GM18861 (cell line): ENCODE measurements around the gene MALRD1.
"Not testable (repeated sequence)": the region's sequence is repeated elsewhere in the genome, so short reads cannot be mapped to it uniquely, and the experiment has no call there.

Source experiments
- ATAC-seq: cut with Tn5 transposase; IDR thresholded peaks from one replicate; pipeline ENCODE4 v1.9.1; 2021; ENCODE audit not compliant: unreplicated experiment

Gene MALRD1

DNA sequence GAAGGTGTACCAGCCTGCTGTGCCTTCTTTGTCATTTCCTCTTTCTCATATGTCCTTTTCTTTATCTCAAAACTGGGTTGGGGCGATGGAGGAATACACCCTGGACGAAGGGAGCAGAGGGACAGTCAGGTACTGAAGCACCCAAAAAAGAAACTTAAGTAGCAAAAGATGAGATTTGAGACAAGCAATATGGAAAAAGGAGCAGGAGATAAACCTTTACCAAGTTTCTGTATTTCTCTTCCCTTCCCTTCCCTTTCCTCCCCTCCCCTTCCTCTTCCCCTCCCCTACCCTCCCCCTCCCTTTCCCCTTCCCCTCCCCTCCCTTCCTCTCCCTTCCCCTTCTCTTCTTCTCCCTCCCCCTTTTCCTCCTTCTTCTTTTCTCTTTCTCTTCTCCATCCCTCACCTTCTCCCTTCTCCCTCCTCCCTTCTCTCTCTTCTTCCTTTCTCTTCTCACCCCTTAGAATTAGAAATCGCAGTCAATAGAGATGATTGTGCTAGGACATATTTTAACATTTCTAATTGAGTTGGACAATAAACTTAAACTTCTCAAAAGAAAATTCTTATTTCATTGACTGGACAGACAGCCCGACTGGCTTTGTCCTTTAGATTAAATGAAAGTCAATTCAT is 652.9 kb downstream of the MALRD1 start:
- ATAC-seq: no peak

DNA sequence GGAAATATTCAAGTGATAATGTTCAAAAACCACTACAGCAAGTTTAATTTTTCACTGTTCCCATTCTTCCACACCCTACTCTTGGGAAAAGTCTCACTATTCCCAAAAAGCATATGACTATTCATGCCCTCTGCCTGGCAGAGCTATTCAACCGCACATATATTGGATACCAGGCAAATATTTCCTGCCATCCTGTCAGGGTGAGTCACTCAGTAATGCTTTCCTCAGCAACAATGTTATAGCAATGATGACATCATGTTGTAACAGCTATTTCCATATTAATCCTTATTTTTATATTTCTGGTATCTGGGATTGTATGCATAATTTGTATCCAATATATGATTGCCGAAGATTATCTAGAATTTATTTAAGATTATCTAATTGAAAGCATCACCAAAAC is 653.6 kb downstream of the MALRD1 start:
- ATAC-seq: no peak

DNA sequence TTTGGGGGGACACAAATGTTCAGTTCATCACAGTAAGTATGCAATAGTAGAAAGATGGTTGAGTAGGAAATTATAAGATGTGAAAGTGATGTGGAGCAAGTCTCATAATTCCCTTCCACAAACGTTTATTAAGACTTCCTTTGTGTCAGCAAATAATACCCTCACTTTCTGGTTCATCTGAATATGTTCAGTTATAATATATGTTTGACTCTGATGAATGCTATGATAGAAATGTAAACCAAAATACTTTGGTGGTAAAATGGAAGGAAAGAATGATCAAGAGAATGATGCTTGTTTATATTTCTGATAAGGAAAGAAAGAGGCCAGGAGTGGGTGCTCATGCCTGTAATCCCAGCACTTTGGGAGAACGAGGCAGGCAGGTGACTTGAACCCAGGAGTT is 655.9 kb downstream of the MALRD1 start:
- ATAC-seq: no peak

DNA sequence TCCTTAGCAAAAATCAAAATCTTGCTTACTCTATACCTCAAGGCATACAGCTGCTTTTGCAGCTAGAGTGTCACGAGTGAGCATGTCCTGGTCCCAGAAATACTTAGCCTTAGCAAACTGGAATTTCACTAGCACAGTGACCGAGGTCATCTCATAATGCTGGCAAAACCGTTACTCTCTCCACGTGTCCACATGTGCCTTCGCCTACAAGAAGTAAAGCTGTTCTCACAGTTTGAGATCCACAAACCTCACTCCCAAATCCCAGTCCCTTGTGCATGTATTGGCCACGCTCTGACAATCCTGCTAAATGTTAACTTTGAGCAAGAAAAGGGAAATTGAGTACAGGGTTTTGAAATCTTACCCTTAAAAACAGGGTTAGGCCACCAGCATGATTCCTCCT is 656.6 kb downstream of the MALRD1 start:
- no peak for ATAC-seq

DNA sequence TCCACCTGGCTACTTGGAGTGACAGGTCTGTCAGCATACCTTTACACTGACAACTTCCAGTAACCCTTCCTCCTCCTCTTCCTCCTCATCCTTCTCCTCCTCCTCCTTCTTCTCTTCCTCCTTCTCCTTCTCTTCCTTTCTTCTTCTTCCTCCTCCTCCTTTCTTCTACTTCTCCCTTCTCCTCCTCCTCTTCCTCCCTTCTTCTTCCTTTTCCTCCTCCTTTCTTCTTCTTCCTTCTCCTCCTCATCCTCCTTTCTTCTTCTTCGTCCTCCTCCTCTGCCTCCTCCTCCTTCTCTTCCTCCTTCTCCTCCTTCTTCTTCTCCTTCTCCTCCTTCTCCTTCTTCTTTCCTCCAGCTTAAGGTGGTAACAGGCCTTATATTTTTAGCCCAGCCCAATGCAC is 658.3 kb downstream of the MALRD1 start:
- ATAC-seq: no peak

DNA sequence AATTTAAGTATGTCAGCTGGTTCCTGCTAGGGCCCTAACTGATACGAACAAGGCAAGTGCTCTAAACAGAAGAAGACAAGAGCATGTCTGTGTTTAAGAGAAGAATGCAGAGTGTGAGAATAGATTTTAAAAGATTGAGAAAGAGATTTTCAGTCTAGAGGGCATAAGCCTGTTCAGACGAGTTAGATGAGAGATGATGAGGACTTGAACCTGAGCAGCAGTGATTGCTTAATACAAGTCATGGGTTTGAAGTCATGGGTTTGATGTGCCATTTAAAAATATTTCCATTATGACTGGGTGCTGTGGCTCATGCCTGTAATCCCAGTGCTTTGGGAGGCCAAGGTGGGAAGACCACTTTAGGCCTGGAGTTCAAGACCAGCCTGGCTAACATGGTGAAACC is 658.8 kb downstream of the MALRD1 start:
- ATAC-seq: no peak

DNA sequence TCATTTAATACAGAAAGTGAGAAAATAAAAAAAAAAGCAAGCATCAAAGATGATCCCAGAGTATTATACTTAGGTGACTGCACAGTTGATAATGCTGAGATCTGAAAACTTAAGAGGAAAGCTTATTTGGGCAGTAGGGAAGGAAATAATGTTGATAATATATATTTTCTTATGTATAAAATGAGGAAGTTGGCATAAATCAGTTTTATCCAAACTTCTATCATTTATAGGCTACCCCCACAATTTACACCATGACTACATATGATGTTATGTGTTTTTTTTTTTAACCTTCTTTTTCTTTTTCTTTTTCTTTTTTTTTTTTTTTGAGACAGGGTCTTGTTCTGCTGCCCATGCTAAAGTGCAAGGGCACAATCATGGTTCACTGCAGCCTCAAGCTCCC is 659.4 kb downstream of the MALRD1 start:
- ATAC-seq: no peak

DNA sequence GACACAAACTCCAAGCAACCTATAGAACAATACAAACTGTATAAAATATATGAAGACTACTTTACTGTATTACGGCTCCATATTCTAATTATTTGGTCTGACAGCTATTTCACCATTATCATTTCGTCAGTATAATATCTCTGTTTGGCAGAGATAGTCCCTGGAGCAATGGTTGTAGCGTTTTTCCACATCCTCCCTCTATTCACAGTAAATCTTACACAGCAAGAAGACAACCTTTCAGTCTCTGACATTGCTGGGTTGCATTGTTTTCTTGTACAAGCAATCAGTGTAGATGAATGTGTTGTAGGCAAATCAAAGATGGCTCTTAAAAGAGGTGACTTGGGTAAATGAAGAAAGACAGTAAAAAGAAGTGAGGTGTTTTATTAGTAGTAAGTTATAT is 662.0 kb downstream of the MALRD1 start:
- ATAC-seq: no peak

DNA sequence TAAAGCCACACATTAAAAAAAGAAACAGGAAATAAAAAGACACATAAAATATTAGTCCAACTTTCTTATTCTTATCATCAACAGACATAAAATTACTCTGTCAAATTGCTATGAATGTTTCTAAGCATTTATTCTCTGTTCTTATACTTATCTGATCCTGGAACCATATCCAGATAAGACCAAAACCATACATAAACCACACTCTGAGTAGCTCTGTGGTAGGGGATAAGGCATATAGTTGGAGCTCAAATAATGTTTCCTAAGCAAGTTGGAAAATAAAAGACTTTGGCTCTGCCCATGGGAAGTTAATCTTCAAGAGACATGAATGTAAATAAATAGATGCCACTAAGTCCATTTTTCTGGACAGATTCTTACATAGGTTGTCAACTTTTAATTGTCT is 664.6 kb downstream of the MALRD1 start:
- ATAC-seq: no peak

DNA sequence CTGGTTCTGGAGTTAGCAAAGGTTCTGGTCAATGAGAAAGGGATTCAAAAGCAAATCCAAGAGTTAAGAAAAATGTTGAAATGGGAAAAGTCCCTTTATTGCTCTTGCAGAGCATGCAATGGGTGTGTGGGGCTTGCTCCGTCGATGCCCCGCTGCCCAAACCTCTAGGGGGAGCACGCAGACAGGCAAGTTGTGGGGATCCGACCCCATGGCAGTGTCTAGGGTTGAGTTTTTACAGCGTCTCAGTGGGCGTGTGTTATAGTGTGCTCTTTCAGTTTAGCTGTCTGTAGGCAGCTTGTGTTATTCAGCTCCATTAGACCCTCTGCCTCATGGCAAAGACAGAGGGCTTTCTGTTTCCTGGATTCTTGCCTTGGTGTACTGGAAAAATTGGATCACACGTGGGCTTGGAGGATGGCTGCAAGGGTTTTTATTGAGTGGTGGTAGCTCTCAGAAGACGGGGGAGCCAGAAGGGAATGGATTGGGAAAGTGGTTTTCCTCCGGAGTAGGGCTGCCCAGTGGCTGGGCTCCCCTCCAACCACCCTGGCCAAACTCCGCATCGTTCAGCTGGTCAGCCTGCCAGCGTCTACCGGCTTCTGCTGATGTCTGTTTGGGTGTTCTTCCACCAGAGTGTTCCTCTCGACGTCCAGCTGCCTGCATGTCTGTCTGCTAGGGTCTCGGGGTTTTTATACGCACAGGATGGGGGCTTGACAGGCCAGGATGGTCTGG is 665.4 kb downstream of the MALRD1 start:
- ATAC-seq: no peak

DNA sequence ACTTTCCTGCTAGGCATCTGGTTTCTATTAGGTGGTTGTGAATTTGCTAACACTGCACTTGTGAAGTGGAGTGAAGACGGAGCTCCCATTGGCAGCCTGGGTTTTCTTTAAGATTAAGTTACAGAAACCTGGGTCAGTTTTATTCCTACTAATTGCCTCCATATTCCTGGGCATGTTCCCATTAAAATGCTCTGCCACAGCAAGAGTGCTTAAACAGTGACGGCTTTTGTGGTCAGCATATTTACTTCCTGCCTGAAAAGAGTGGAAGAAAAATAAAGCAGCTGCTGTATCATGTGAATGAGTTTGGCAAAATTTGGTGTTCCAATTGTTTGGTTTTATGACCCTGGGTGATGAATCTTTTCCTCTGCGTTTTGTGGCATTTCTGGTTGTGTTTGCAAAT is 670.7 kb downstream of the MALRD1 start:
- no peak for ATAC-seq

DNA sequence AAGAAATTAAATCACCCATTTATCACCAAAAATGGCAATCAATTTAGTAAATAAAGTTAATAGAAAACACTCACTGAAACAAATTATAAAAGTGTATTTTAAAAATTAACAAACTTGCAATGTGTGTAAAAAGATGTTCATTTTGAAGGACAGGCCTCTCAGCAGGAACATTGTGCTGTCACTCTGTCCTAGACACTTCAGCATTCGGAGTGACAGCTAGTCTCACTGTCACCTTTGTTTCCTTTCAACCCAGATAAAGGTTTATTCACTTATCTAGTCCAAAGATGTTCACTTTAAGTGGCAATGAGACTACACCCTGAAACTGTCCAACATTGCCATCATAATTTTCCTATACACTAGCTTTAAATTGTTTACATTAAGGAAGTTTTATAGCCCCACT is 675.7 kb downstream of the MALRD1 start:
- no peak for ATAC-seq

DNA sequence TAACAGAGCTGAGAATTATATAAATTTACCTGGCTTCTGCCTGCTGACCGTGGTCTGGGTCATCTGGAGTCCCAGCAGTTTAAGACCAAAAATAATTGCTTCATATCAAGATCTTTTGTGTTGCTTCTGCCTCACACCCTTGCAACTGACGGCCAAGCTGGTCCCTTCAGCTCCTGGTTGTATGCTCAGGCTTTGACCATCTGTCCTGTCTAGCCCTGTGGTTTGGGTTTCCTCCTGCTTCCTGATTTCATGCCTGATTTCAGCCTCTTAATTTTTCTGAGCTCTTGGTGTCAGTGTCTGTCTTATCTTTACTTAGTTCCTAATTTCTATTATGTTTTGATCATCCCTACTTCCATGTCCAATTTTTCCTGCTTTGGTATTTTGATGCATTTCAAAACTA is 679.8 kb downstream of the MALRD1 start:
- no peak for ATAC-seq

DNA sequence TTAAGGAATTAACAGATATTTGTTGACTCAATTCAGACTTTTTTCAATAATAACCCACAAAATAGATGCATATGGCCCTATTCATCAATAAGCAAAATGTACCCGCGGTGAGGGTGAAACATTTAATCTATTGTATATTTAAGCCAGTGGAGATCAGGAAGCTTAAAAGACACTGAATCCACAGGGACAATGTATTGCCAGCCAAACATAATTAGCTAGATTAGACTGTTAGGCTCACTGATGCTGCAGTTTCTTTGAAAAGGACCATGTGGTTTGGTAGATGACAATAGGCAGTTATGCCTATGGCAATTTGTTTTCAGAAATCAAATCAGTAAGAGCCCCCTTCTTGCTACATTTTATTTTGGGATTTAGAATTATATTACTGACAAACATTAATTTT is 680.4 kb downstream of the MALRD1 start:
- ATAC-seq: no peak

DNA sequence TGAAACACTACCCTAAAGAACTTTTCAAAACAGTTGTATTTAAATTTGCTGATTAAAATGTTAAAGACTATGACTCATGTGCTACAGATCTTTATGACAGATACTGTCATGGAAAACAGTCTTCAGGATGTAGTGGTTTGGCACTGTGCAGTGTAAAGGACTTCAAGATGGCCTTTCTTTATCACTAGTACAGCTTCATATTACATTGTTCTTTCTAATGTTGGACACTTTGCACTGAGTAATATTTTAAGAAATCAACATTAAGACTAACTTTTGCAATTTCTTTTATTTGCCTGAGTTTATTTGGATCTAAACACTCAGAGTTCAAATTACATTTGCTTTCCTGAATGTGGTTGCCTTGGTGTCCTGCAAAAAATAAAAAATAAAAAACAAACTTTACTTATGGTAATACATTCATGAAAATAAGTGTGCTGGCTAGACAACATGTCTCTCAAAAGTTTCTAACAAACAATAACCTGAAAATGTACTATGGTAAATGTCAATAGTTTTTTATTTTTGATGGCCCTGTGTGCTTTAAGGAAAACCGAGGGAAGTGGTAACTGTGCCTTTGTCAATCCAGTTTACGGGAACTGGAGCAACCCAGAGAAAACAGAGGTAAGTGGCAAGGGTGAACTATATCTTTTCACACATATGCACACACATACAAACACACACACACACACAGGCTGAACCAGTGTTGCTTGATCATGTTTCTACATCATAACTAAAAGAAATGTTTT is 681.7 kb downstream of the MALRD1 start:
- no peak for ATAC-seq

DNA sequence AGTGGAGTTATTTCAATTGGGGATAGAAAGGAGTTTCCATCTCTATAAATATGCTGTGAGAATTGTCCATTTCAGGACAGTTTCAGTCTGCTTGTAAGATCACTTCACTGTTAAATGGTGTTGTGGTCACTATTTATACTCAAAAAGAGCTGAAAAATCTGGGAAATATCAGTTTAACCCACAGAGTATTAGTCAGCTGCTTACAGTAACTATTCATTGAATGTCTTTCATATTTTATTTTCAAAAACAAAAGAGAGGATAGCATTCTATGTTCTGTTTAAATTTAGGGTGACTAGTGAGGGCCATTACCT is 682.3 kb downstream of the MALRD1 start:
- no peak for ATAC-seq

DNA sequence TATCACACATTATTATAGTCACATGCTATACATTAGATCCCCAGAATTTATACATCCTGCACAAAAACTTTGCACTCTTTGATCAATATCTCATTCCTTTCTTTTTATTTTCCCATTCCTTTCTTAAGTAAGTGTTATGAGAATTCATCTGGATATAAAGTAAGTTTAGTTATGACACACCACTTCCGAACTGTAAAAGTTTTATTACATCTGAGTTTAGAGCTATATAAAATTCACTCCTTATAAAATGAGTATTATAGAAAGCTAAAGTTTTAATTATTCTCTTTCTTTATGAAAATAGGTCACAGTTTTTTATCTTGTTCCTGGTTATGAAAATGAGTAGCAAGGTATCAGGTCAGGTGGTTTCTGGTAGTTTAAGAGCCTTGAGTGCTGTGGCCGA is 683.0 kb downstream of the MALRD1 start:
- ATAC-seq: no peak

DNA sequence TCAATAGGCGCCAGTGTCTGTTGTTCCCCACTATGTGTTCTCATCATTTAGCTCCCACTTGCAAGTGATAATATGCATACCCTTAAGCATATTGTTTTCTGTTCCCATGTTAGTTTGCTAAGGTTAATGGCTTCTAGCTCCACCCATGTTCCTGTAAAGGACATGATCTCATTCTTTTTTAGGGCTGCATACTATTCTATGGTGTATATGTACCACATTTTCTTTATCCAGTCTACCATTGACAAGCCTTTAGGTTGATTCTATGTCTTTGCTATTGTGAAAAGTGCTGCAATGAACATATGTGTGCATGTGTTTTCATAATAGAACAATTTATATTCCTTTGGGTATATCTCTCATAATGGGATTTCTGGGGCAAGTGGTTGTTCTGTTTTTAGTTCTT is 689.8 kb downstream of the MALRD1 start:
- no peak for ATAC-seq

DNA sequence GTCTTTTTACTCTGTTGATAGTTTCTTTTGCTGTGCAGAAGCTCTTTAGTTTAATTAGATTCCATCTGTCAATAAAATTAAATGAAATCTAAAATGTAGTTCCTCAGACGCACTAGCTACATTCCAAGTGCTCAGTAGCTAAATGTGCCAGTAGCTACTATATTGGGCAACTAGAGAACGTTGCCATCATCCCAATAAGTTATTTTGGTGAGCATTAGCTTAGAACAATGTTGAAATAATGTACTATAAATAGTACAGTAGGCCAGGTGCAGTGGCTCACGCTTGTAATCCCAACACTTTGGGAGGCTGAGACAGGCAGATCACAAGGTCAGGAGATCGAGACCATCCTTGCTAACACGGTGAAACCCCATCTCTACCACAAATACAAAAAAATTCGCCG is 690.6 kb downstream of the MALRD1 start:
- not testable (repeated sequence) for ATAC-seq

DNA sequence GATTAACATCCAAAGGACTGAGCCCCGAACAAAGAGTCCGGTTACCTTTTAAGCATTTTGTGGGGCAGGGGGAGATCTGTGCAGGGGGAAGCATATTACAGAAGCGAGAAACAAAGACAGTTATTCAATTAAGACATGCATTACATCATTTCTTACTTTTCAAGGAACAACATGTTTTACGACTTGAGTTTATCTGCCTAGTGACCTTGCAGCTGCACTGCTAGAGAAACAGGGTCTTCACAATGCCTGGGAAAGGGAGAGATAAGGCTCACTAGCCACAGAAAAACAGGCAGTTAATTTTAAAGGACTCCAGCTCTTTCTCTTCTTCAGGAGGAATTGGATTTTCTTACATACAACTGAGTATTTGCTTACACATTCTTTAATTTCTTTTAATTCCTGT is 693.5 kb downstream of the MALRD1 start:
- not testable (repeated sequence) for ATAC-seq

DNA sequence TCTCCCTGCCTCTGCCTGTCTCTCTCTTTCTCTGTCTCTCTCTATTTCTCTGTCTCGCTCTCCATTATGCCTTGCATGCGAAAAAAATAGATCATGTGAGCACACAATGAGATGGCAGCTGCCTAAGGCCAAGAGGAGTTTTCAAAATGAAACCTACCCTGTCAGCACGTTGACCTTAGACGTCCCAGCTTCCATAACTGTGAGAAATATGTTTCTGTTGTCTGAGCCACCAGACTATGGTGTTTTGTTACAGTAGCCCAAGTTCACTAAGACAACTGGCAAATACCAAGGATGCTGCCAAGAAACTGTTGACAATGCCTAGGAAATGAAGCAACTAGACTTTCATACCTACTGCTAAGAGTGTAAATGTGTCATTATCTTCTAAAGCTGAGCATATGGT is 697.1 kb downstream of the MALRD1 start:
- no peak for ATAC-seq

DNA sequence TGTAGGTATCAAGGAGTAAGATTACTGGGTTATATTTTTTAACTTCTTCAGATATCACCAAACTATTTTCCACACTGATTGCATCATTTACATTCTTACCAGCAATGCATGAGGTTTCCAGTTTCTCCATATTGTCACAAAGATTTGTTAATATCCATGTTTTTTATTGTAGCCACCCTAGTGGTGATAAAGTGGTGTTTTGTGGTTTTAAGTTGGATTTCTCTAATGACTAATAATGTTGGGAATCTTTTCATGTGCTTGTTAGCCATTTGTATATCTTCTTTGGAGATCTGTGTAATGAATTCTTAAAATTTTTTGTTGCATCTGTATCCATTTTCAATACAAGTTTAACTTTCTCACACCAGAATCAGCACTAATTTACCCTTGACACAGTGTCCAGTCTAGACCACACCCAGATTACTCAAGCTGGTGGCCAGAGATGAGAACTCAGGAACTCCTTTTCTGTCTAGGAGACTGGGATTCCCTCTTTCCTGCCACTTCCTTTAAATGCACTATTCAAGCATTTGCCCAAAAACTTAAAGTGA is 700.7 kb downstream of the MALRD1 start:
- ATAC-seq: no peak
